ENCODE measurements around the gene MACROH2A2. TPM values are rescaled to one million over a fixed set of nuclear protein-coding genes. Genes with fewer than 3 reads are reported as not detected.

Gene MACROH2A2
- total and polyA plus RNA-seq, 10 donors: 1.2 to 4.9 (median 3.1) TPM

GRCh38 chr10:70070834-70071233 is 18.2 kb downstream of the MACROH2A2 start:
- no peak overlapping the region for H3K4me3 ChIP-seq
- peaks cover 0 to 3% (median 0%) of the 10 kb centered on the region in 7 donors for H3K27me3 ChIP-seq (replicated peaks in 1 of 7)
- no peaks in the 10 kb centered on the region for H3K4me1 ChIP-seq
- intact Hi-C loops (cut with DNase I; ENCODE audit: low total_unique reads): no loop called here
- TF ChIP-seq POLR2AphosphoS5 (IDR thresholded peaks at IDR 0.05): no peak
- no peak for TF ChIP-seq POLR2A (IDR thresholded peaks at IDR 0.05)
- TF ChIP-seq, protein P1, sequence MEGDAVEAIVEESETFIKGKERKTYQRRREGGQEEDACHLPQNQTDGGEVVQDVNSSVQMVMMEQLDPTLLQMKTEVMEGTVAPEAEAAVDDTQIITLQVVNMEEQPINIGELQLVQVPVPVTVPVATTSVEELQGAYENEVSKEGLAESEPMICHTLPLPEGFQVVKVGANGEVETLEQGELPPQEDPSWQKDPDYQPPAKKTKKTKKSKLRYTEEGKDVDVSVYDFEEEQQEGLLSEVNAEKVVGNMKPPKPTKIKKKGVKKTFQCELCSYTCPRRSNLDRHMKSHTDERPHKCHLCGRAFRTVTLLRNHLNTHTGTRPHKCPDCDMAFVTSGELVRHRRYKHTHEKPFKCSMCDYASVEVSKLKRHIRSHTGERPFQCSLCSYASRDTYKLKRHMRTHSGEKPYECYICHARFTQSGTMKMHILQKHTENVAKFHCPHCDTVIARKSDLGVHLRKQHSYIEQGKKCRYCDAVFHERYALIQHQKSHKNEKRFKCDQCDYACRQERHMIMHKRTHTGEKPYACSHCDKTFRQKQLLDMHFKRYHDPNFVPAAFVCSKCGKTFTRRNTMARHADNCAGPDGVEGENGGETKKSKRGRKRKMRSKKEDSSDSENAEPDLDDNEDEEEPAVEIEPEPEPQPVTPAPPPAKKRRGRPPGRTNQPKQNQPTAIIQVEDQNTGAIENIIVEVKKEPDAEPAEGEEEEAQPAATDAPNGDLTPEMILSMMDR (IDR thresholded peaks at IDR 0.05 in 8 of 11, conservative IDR thresholded peaks at IDR 0.05 in 3 of 11): no peak
- DNase-seq: no peak
- H3K27ac ChIP-seq: no peak overlapping the region
- WGBS, 5 donors: 85 to 100% (median 96%) methylated on average over 11 of the region's 11 CpGs
- no peaks in the 10 kb centered on the region for H3K36me3 ChIP-seq
- no peaks in the 10 kb centered on the region for H3K9me3 ChIP-seq

DNA sequence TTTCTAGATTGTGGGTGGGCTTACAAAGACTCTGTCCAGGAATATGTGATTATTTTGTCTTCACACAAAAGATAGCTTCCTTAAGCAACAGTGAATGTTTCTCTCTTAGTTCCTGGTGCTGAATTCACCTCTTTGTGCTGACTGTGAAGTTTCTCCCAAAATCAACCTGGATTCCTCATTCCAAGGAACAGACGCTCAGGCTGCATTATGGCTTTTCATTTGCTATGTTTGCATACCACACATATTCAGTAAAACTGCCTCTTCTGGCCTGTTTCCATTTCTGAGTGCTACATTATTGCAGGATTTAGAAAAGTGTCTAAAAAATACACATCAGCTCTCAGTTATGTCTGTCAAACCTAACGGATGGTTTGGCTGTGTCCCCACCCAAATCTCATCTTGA is 21.5 kb downstream of the MACROH2A2 start:
- H3K36me3 ChIP-seq: no peaks in the 10 kb centered on the region
- H3K9me3 ChIP-seq: no peaks in the 10 kb centered on the region
- no peaks in the 10 kb centered on the region for H3K4me1 ChIP-seq
- 85 to 93% (median 89%) methylated on average over 2 of the region's 2 CpGs for WGBS, 5 donors
- DNase-seq: no peak
- TF ChIP-seq POLR2A (IDR thresholded peaks at IDR 0.05) (no peak), POLR2AphosphoS5 (IDR thresholded peaks at IDR 0.05) (no peak)
- TF ChIP-seq, protein P1 (IDR thresholded peaks at IDR 0.05 in 8 of 11, conservative IDR thresholded peaks at IDR 0.05 in 3 of 11): no peak
- intact Hi-C loops (cut with DNase I; ENCODE audit: low total_unique reads): no loop called here
- H3K27me3 ChIP-seq (replicated peaks in 1 of 7): peaks cover 0 to 3% (median 0%) of the 10 kb centered on the region in 7 donors
- H3K4me3 ChIP-seq: no peak overlapping the region
- H3K27ac ChIP-seq: no peak overlapping the region

GRCh38 chr10:70074971-70075370 is 22.3 kb downstream of the MACROH2A2 start:
- TF ChIP-seq POLR2A (IDR thresholded peaks at IDR 0.05): no peak
- TF ChIP-seq, protein P1 (IDR thresholded peaks at IDR 0.05 in 8 of 11, conservative IDR thresholded peaks at IDR 0.05 in 3 of 11): no peak
- no peak for TF ChIP-seq POLR2AphosphoS5 (IDR thresholded peaks at IDR 0.05)
- Histone ChIP-seq H3K27me3 (replicated peaks in 1 of 7) (peaks cover 0 to 3% (median 0%) of the 10 kb centered on the region in 7 donors), H3K4me1 (no peaks in the 10 kb centered on the region), H3K36me3 (no peaks in the 10 kb centered on the region), H3K9me3 (no peaks in the 10 kb centered on the region), H3K4me3 (no peak overlapping the region), H3K27ac (no peak overlapping the region)
- DNase-seq: no peak
- WGBS, 5 donors: 88 to 94% (median 91%) methylated on average over 2 of the region's 2 CpGs
- intact Hi-C loops (cut with DNase I; ENCODE audit: low total_unique reads): no loop called here

DNA sequence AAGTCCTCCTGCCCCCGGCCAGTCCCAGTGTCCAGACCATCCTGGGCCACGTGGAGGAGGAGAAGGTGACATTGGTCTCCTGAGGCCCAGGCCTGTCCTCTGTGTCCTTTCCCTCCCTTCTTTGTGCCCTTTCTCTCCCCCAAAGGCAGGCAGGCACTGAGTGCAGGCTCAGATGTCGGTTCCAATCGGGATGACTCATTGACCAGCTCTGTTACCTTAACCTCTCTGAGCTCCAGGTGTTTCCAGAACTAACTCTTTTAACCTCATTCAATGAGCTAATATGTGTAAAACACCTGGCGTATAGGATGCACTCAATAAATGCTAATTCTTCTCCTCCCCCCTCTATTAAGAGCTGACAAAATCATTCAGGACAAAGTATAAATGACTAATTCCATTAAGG is 25.7 kb downstream of the MACROH2A2 start:
- Histone ChIP-seq H3K9me3 (no peaks in the 10 kb centered on the region), H3K4me1 (no peaks in the 10 kb centered on the region), H3K4me3 (no peak overlapping the region), H3K27me3 (replicated peaks in 1 of 7) (peaks cover 0 to 3% (median 0%) of the 10 kb centered on the region in 7 donors), H3K36me3 (no peaks in the 10 kb centered on the region), H3K27ac (no peak overlapping the region)
- WGBS, 5 donors: 89 to 98% (median 91%) methylated on average over 5 of the region's 5 CpGs
- intact Hi-C loops (cut with DNase I; ENCODE audit: low total_unique reads): no loop called here
- DNase-seq: no peak
- no peak for TF ChIP-seq POLR2AphosphoS5 (IDR thresholded peaks at IDR 0.05)
- TF ChIP-seq, protein P1 (IDR thresholded peaks at IDR 0.05 in 8 of 11, conservative IDR thresholded peaks at IDR 0.05 in 3 of 11): no peak
- TF ChIP-seq POLR2A (IDR thresholded peaks at IDR 0.05): no peak
